ENCODE results near the gene NRG4. TPM values are rescaled to one million over a fixed set of nuclear protein-coding genes. Genes with fewer than 3 reads are reported as not detected.

NRG4 gene
- total RNA-seq, 1 experiment from 2014 or later, result 1.0 TPM

DNA sequence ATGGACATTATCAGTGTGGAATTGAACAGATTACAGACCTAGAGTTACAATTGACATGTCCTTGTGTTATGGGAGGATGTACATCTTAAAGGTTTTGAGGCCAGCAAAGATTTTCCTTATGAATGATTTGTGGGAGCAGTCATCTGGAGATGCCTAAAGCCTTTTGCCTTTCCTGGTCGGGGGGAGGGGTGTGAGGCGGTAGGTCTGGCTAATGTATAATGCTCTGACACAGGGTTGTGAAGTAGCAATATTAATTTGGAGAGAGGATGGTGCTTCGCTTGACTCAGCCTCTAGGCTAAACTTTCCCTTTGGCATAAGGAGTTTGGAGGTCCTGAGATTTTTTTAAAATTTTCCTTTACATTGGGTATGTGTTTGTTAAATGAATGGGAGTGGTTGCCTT is 85.3 kb downstream of the NRG4 start (continued):
- TF ChIP-seq JUND (IDR thresholded peaks at IDR 0.05), result no peak
- no peak for TF ChIP-seq RAD21 (IDR thresholded peaks at IDR 0.05; ENCODE audit: low read depth)

DNA sequence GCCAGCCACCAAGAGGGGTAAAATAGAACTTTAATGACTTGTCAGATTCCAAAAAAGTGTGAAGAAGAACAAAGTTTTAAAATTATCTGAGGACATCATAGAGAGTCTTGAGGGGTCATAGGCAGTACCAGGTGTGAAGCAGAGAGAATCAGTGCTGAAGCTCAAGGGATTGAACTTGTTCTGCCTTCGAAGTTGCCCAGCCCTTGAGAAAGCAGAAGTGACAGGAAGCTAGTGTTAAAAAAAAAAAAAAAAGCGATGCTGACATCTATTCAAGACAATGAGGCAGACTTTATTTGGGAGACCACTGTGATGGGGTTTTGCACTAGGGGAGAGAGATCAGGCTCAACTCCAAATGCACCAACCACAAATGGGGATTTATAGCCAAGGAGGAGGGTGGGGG is 86.8 kb downstream of the NRG4 start:
- Histone ChIP-seq H3K27me3 (ENCODE audit: insufficient read depth, low read length) (no peaks in the 10 kb centered on the region), H3K4me2 (ENCODE audit: low read length) (no peak overlapping the region), H3K4me1 (ENCODE audit: control insufficient read depth in 1 of 2, insufficient read depth in 2 of 2, low read length in 2 of 2) (no peaks in the 10 kb centered on the region), H3K9me3 (ENCODE audit: control insufficient read depth in 1 of 2, insufficient read depth in 1 of 2, low read depth in 1 of 2, low read length in 2 of 2) (no peaks in the 10 kb centered on the region), H2AFZ (ENCODE audit: low read depth, low read length, poor library complexity, severe bottlenecking) (no peak overlapping the region), H3K27ac (ENCODE audit: low read depth, low read length) (no peak overlapping the region), H4K20me1 (ENCODE audit: insufficient read depth) (peaks cover 11% of the 10 kb centered on the region; the same call in 1 of the 2 replicates), H3K9me2 (ENCODE audit: insufficient read depth) (no peaks in the 10 kb centered on the region), H3K9ac (ENCODE audit: low read length) (no peak overlapping the region), H3K36me3 (ENCODE audit: control insufficient read depth in 1 of 2, insufficient read depth in 2 of 2, low read length in 2 of 2) (peaks cover 2 to 11% of the 10 kb centered on the region in 2 experiments; a peak in 2 of 4 replicates), H3K4me3 (replicated peaks in 1 of 2; ENCODE audit: low read depth in 1 of 2, low read length in 2 of 2) (no peak overlapping the region), H3K79me2 (ENCODE audit: insufficient read depth, low read length) (peaks cover 80% of the 10 kb centered on the region)
- BruUV-seq (replicated peaks), result no TSS peak
- ChIA-PET RAD21 (ENCODE audit: low non-redundant PET in 1 of 2, low total read pairs in 2 of 2, uncharacterized antibody in 2 of 2, unreplicated experiment in 2 of 2) (no interaction called here), CTCF (interaction anchor here (0.6 to 1.7 kb wide), 2 partner anchors 116 to 214 kb away, joined by 3 read pairs; no protein-coding TSS in a partner anchor), POLR2A (no interaction called here)
- no peak for TF ChIP-seq SIN3A (IDR thresholded peaks at IDR 0.05; ENCODE audit: low read depth)
- TF ChIP-seq SP1 (IDR thresholded peaks at IDR 0.05; ENCODE audit: low read depth), result no peak
- no peak for TF ChIP-seq EZH2phosphoT487 (IDR thresholded peaks at IDR 0.05; ENCODE audit: borderline replicate concordance)
- TF ChIP-seq, protein P1, sequence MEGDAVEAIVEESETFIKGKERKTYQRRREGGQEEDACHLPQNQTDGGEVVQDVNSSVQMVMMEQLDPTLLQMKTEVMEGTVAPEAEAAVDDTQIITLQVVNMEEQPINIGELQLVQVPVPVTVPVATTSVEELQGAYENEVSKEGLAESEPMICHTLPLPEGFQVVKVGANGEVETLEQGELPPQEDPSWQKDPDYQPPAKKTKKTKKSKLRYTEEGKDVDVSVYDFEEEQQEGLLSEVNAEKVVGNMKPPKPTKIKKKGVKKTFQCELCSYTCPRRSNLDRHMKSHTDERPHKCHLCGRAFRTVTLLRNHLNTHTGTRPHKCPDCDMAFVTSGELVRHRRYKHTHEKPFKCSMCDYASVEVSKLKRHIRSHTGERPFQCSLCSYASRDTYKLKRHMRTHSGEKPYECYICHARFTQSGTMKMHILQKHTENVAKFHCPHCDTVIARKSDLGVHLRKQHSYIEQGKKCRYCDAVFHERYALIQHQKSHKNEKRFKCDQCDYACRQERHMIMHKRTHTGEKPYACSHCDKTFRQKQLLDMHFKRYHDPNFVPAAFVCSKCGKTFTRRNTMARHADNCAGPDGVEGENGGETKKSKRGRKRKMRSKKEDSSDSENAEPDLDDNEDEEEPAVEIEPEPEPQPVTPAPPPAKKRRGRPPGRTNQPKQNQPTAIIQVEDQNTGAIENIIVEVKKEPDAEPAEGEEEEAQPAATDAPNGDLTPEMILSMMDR (IDR thresholded peaks at IDR 0.05 in 2 of 3, conservative IDR thresholded peaks at IDR 0.05 in 1 of 3; ENCODE audit: borderline replicate concordance in 1 of 3, insufficient read depth in 1 of 3, low read depth in 2 of 3, low read length in 2 of 3), result no peak
- TF ChIP-seq EZH2 (IDR thresholded peaks at IDR 0.05), result no peak
- no peak for TF ChIP-seq POLR2AphosphoS5 (IDR thresholded peaks at IDR 0.05; ENCODE audit: low read depth, low read length)
- TF ChIP-seq, protein P2, sequence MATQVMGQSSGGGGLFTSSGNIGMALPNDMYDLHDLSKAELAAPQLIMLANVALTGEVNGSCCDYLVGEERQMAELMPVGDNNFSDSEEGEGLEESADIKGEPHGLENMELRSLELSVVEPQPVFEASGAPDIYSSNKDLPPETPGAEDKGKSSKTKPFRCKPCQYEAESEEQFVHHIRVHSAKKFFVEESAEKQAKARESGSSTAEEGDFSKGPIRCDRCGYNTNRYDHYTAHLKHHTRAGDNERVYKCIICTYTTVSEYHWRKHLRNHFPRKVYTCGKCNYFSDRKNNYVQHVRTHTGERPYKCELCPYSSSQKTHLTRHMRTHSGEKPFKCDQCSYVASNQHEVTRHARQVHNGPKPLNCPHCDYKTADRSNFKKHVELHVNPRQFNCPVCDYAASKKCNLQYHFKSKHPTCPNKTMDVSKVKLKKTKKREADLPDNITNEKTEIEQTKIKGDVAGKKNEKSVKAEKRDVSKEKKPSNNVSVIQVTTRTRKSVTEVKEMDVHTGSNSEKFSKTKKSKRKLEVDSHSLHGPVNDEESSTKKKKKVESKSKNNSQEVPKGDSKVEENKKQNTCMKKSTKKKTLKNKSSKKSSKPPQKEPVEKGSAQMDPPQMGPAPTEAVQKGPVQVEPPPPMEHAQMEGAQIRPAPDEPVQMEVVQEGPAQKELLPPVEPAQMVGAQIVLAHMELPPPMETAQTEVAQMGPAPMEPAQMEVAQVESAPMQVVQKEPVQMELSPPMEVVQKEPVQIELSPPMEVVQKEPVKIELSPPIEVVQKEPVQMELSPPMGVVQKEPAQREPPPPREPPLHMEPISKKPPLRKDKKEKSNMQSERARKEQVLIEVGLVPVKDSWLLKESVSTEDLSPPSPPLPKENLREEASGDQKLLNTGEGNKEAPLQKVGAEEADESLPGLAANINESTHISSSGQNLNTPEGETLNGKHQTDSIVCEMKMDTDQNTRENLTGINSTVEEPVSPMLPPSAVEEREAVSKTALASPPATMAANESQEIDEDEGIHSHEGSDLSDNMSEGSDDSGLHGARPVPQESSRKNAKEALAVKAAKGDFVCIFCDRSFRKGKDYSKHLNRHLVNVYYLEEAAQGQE (IDR thresholded peaks at IDR 0.05; ENCODE audit: low read depth), result no peak
- TF ChIP-seq, protein P3, sequence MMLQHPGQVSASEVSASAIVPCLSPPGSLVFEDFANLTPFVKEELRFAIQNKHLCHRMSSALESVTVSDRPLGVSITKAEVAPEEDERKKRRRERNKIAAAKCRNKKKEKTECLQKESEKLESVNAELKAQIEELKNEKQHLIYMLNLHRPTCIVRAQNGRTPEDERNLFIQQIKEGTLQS (IDR thresholded peaks at IDR 0.05), result no peak
- TF ChIP-seq RAD21 (IDR thresholded peaks at IDR 0.05; ENCODE audit: low read depth), result no peak
- TF ChIP-seq JUND (IDR thresholded peaks at IDR 0.05), result no peak
- TF ChIP-seq POLR2A (IDR thresholded peaks at IDR 0.05; ENCODE audit: borderline replicate concordance, extremely low read depth, insufficient read depth, insufficient read length), result no peak
- intact Hi-C loops (cut with micrococcal nuclease), result no loop called here
- no peak for ATAC-seq
- DNase-seq (ENCODE audit: low read depth, low spot score), result no peak

Measured in HCT116 (cell line).